ENCODE results near the gene TBC1D9B. TPM values are rescaled to one million over a fixed set of nuclear protein-coding genes. Genes with fewer than 3 reads are reported as not detected.

The TBC1D9B gene
- polyA plus RNA-seq, 2 of the 4 experiments (the other 2 are of a cell fraction): 37.2 to 64.7 TPM

GRCh38 chr5:179887095-179887494 lies 20.6 kb downstream of the TBC1D9B start (continued):
- TF ChIP-seq HES2 (IDR thresholded peaks at IDR 0.05) (no peak), EP300 (IDR thresholded peaks at IDR 0.05) (no peak), ZC3H11A (IDR thresholded peaks at IDR 0.05) (no peak), RCOR1 (IDR thresholded peaks at IDR 0.05; ENCODE audit: low read depth, low read length) (no peak), POLR2AphosphoS2 (conservative IDR thresholded peaks at IDR 0.05; ENCODE audit: low read length) (no peak)

- FAIRE-seq (no peak), ATAC-seq (no peak), DNase-seq (ENCODE audit: low read depth in 1 of 2, low spot score in 1 of 2) (no peak)
- Histone ChIP-seq H3K9me3 (peaks cover 40% of the 10 kb centered on the region), H3K4me1 (no peaks in the 10 kb centered on the region), H3K4me3 (no peak overlapping the region), H3K27ac (no peak overlapping the region), H3K4me2 (no peak overlapping the region)
- POLR2A ChIA-PET: no interaction called here
- CTCF ChIA-PET: interaction anchor here (1.1 kb wide), 1 partner anchor 35 kb away, joined by 4 read pairs; no protein-coding TSS in a partner anchor
- 91% methylated on average over 14 of the region's 14 CpGs for WGBS (ENCODE audit: missing lambda C conversion rate)
- TF ChIP-seq BHLHE40 (IDR thresholded peaks at IDR 0.05; ENCODE audit: low read depth, low read length) (no peak), EP300 (IDR thresholded peaks at IDR 0.05) (no peak), FOSL2 (IDR thresholded peaks at IDR 0.05) (no peak), FOSL2 (CRISPR knock-in tag; IDR thresholded peaks at IDR 0.05) (no peak), MAX (IDR thresholded peaks at IDR 0.05) (no peak), NFE2L2 (conservative IDR thresholded peaks at IDR 0.05; ENCODE audit: low read length) (no peak), FOXS1 (CRISPR knock-in tag; IDR thresholded peaks at IDR 0.05) (no peak), HMGXB4 (CRISPR knock-in tag; IDR thresholded peaks at IDR 0.05; ENCODE audit: borderline replicate concordance) (no peak), NR3C1 (IDR thresholded peaks at IDR 0.05) (no peak), EHF (CRISPR knock-in tag; IDR thresholded peaks at IDR 0.05) (no peak), RFX5 (IDR thresholded peaks at IDR 0.05) (no peak), NPAS2 (CRISPR knock-in tag; IDR thresholded peaks at IDR 0.05; ENCODE audit: borderline replicate concordance) (no peak), ATOH8 (CRISPR knock-in tag; IDR thresholded peaks at IDR 0.05; ENCODE audit: low read depth) (no peak), TFCP2L1 (CRISPR knock-in tag; IDR thresholded peaks at IDR 0.05) (no peak), ZC3H11A (IDR thresholded peaks at IDR 0.05) (no peak), BCL3 (IDR thresholded peaks at IDR 0.05) (no peak), JUN (IDR thresholded peaks at IDR 0.05) (no peak), CHD4 (IDR thresholded peaks at IDR 0.05; ENCODE audit: borderline replicate concordance) (no peak), REST (IDR thresholded peaks at IDR 0.05) (no peak)
These were observed 21.3 kb downstream of the TBC1D9B start for GRCh38 chr5:179886190-179886911.

All from A549 (cell line).